B cell (primary cell): Measurements from ENCODE around the gene COG7. TPM values are rescaled to one million over a fixed set of nuclear protein-coding genes. Genes with fewer than 3 reads are reported as not detected.
A peak's percentile ranks its signal among the peaks of the same experiment; 100 is the strongest.

Experiments used
- ATAC-seq: fragments of 200-7000 bp; cut with Tn5 transposase; one replicate; pipeline ENCODE4 v1.10.0; 2021; ENCODE audit warnings: low read depth, mild to moderate bottlenecking, moderate number of reproducible peaks, moderate library complexity
- CTCF ChIA-PET: fragments of 350-600 bp; sonication (Branson Sonifier 250); formaldehyde crosslinking; loops from one replicate; lab custom pipeline; 2021; ENCODE audit warnings: antibody characterized with exemption, inconsistent platforms; lab: Charles Lee
- POLR2A ChIA-PET: fragments of 350-600 bp; sonication (Branson Sonifier 250); formaldehyde crosslinking; loops from one replicate; lab custom pipeline; 2021; ENCODE audit warnings: antibody characterized with exemption; lab: Charles Lee
- DNase-seq: peaks from one replicate; pipeline ENCODE4 v3.0.0; 2013
- H2AFZ ChIP-seq: 2 replicates; pipeline ENCODE4 v1.6.1; 2012; ENCODE audit warnings: mild to moderate bottlenecking, low read depth, low read length; ENCODE audit not compliant: insufficient read depth, poor library complexity, severe bottlenecking
- H3K27ac ChIP-seq, 2 donors: 1 replicate in 1 of 2; 2 replicates in 1 of 2; pipeline ENCODE4 v1.5.1; 2012 to 2013; ENCODE audit warnings: low read length in 2 of 2, mild to moderate bottlenecking in 2 of 2, moderate library complexity in 1 of 2
- H3K27me3 ChIP-seq, 4 experiments: fragments of 200-600 bp in 1 of 4; sonication (generic) in 1 of 4; replicated peaks in 1 of 4; 1 replicate in 2 of 4; 2 replicates in 2 of 4; pipeline versions ENCODE4 v1.6.1 to v1.7.0; 2013 to 2016; ENCODE audit warnings: low read length in 3 of 4, mild to moderate bottlenecking in 2 of 4, mixed read lengths in 1 of 4, moderate library complexity in 1 of 4; ENCODE audit not compliant: insufficient read depth in 4 of 4, control insufficient read depth in 3 of 4; ENCODE audit errors: control extremely low read depth in 1 of 4
- H3K36me3 ChIP-seq, 2 experiments: replicated peaks in 1 of 2; 1 replicate in 1 of 2; 2 replicates in 1 of 2; pipeline versions ENCODE4 v1.6.1 to v1.7.1; 2013; ENCODE audit warnings: low read length in 1 of 2; ENCODE audit not compliant: insufficient read depth in 2 of 2, control insufficient read depth in 1 of 2; ENCODE audit errors: control extremely low read depth in 1 of 2, extremely low read depth in 1 of 2
- H3K4me1 ChIP-seq, 2 donors: fragments of 200-600 bp in 1 of 2; sonication (generic) in 1 of 2; 1 replicate in 1 of 2; 2 replicates in 1 of 2; pipeline versions ENCODE4 v1.5.1 to v1.6.1; 2013 to 2017; ENCODE audit warnings: low read length in 2 of 2; ENCODE audit not compliant: control insufficient read depth in 2 of 2, insufficient read depth in 2 of 2
- H3K4me2 ChIP-seq: replicated peaks from 2 replicates; pipeline ENCODE3; 2012; ENCODE audit warnings: mild to moderate bottlenecking, low read depth, low read length; ENCODE audit not compliant: poor library complexity, severe bottlenecking
- H3K4me3 ChIP-seq, 5 experiments: fragments of 200-600 bp in 1 of 5; sonication (generic) in 1 of 5; 1 replicate in 3 of 5; 2 replicates in 2 of 5; pipeline versions ENCODE4 v1.5.1 to v1.7.0; 2011 to 2016; ENCODE audit warnings: low read length in 4 of 5, mild to moderate bottlenecking in 4 of 5, low read depth in 2 of 5, control low read depth in 1 of 5, moderate library complexity in 1 of 5; ENCODE audit not compliant: insufficient read depth in 1 of 5; ENCODE audit errors: control extremely low read depth in 1 of 5, extremely low read depth in 1 of 5
- H3K79me2 ChIP-seq: fragments of 200-600 bp; sonication (generic); one replicate; pipeline ENCODE4 v1.6.0; 2016; ENCODE audit warnings: low read length; ENCODE audit not compliant: control insufficient read depth, insufficient read depth
- H3K9ac ChIP-seq: fragments of 200-600 bp; sonication (generic); 2 replicates; pipeline ENCODE4 v1.6.1; 2017; ENCODE audit warnings: mild to moderate bottlenecking, low read length, moderate library complexity
- H3K9me3 ChIP-seq, 3 donors: one replicate each; pipeline versions ENCODE4 v1.6.1 to v1.7.1; 2013; ENCODE audit warnings: low read length in 2 of 3; ENCODE audit not compliant: control insufficient read depth in 2 of 3, insufficient read depth in 1 of 3; ENCODE audit errors: control extremely low read depth in 1 of 3
- H4K20me1 ChIP-seq: 2 replicates; pipeline ENCODE4 v1.6.0; 2012; ENCODE audit warnings: mild to moderate bottlenecking, low read length; ENCODE audit not compliant: insufficient read depth, control insufficient read depth, poor library complexity, severe bottlenecking
- H3K27ac Mint-ChIP-seq: one replicate; pipeline ENCODE4 v1.8.0; 2021; ENCODE audit warnings: mixed read lengths
- H3K27me3 Mint-ChIP-seq: one replicate; pipeline ENCODE4 v1.8.0; 2021; ENCODE audit warnings: mixed read lengths
- H3K4me1 Mint-ChIP-seq: one replicate; pipeline ENCODE4 v1.8.0; 2021; ENCODE audit warnings: mixed read lengths
- H3K4me3 Mint-ChIP-seq: one replicate; pipeline ENCODE4 v1.8.0; 2021; ENCODE audit warnings: mixed read lengths
- H3K9me3 Mint-ChIP-seq: one replicate; pipeline ENCODE4 v1.8.0; 2022; ENCODE audit warnings: mixed read lengths; ENCODE audit not compliant: insufficient read depth
- CTCF ChIP-seq: fragments of 200-600 bp; IDR thresholded peaks from one replicate; pipeline ENCODE4 v1.8.0; 2022; ENCODE audit warnings: antibody characterized with exemption, mild to moderate bottlenecking
- EZH2 ChIP-seq: IDR thresholded peaks from 2 replicates; pipeline ENCODE4 v1.6.1; 2012; ENCODE audit warnings: borderline replicate concordance, low read depth, mild to moderate bottlenecking, moderate library complexity, low read length; ENCODE audit not compliant: insufficient read depth, poor library complexity, severe bottlenecking
- WGBS: methylation state at CpG from one replicate; pipeline ENCODE4 v1.1.5; 2013; ENCODE audit warnings: missing lambda C conversion rate; ENCODE audit not compliant: insufficient coverage; 5-methylcytosine and 5-hydroxymethylcytosine counted together
- intact Hi-C: fragments of 100-400 bp; cut with micrococcal nuclease; formaldehyde crosslinking; loops from one replicate; pipeline ENCODE4 v1.10.0; 2022
- polyA plus RNA-seq: library from polyadenylated mRNA; depleted of rRNA; stranded (reverse); fragments of >200 nt; gene quantifications from 2 replicates; pipeline ENCODE4 v1.2.3, GENCODE V29; 2012
- total RNA-seq, 2 donors: library from RNA; stranded (reverse); fragments of 120-200 nt in 1 of 2; gene quantifications; 1 replicate in 1 of 2; 2 replicates in 1 of 2; pipeline versions ENCODE4 v1.2.3 to v1.2.4, GENCODE V29; 2013 to 2022

The COG7 gene
- total and polyA plus RNA-seq, 2 donors (not counting 1 experiment from before 2014, with no cell fraction given): 21.3 to 37.8 TPM

GRCh38 chr16:23434380-23434779 is 18.6 kb downstream of the COG7 start:
- H4K20me1 ChIP-seq: no peaks in the 10 kb centered on the region
- DNase-seq (peak; percentile 77), ATAC-seq (peak; percentile 36)
- CTCF ChIA-PET: interaction anchor here (0.7 to 7.7 kb wide), 25 partner anchors 8 to 1879 kb away, joined by 3 to 118 read pairs (median 5); partner anchors contain the start of genes COG7, GGA2, SCNN1B and SCNN1G
- no peak overlapping the region for H3K27ac ChIP-seq
- TF ChIP-seq EZH2 (no peak), CTCF (peak; percentile 94)
- peaks cover 4 to 34% of the 10 kb centered on the region in 2 experiments for H3K36me3 ChIP-seq
- H3K79me2 ChIP-seq: no peaks in the 10 kb centered on the region
- intact Hi-C loops: loop anchor here (2.0 to 10.0 kb wide), 4 partner anchors 18 to 1880 kb away; partner anchors contain the start of gene COG7
- Mint-ChIP-seq H3K27me3 (no peaks in the 10 kb centered on the region), H3K4me1 (peaks cover 3% of the 10 kb centered on the region), H3K9me3 (no peaks in the 10 kb centered on the region), H3K4me3 (no peak overlapping the region), H3K27ac (no peak overlapping the region)
- H2AFZ ChIP-seq: no peak overlapping the region
- no peak overlapping the region for H3K4me2 ChIP-seq
- no peaks in the 10 kb centered on the region for H3K27me3 ChIP-seq
- 44% methylated on average over 1 of the region's 6 CpGs for WGBS
- H3K9ac ChIP-seq: no peak overlapping the region
- H3K4me1 ChIP-seq: no peaks in the 10 kb centered on the region
- POLR2A ChIA-PET: no interaction called here
- no peaks in the 10 kb centered on the region for H3K9me3 ChIP-seq
- no peak overlapping the region for H3K4me3 ChIP-seq

DNA sequence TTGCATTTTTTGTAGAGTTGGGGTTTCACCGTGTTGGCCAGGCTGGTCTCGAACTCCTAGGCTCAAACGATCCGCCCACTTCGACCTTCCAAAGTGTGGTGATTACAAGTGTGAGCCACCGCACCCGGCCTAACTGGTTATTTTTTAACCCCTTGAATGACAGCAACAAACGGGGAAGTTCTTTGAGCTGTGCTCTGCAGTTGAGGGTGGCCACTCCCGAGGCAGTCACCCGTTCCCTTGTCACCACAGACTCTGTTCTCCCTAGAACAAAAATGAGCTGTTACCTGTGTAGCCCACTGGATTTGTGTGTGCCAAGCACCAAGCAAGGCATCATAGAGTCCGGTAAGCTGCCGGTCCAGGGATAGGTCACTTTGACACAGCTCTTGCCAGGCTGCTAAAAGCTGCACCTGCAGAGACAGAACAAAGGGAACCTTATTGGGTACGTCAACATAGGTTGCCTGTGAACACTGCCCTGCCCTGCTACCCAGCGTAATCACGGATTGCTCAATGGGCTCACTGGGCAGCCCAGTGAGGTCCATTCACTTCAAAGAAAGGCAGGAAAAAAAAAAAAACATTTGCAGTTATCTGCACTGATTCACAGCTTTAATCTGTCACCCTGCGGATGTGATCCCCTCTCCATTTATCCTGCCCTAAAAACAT is 19.6 kb downstream of the COG7 start:
- no peaks in the 10 kb centered on the region for H3K9me3 ChIP-seq
- Mint-ChIP-seq H3K4me3 (no peak overlapping the region), H3K27ac (no peak overlapping the region), H3K4me1 (peaks cover 3% of the 10 kb centered on the region), H3K9me3 (no peaks in the 10 kb centered on the region), H3K27me3 (no peaks in the 10 kb centered on the region)
- no peaks in the 10 kb centered on the region for H4K20me1 ChIP-seq
- no peak overlapping the region for H3K9ac ChIP-seq
- no peak for ATAC-seq
- H3K27ac ChIP-seq: no peak overlapping the region
- whole genome bisulfite sequencing: 96% methylated on average over 15 of the region's 16 CpGs
- ChIA-PET CTCF (interaction anchor here (0.6 to 7.7 kb wide), 16 partner anchors 8 to 1878 kb away, joined by 3 to 118 read pairs (median 4); partner anchors contain the start of genes COG7 and SCNN1G), POLR2A (no interaction called here)
- H3K36me3 ChIP-seq: peaks cover 4 to 30% of the 10 kb centered on the region in 2 experiments
- no peak overlapping the region for H3K4me3 ChIP-seq
- H3K79me2 ChIP-seq: no peaks in the 10 kb centered on the region
- no peak for DNase-seq
- intact Hi-C loops: loop anchor here (10.0 kb wide), 3 partner anchors 1729 to 1879 kb away; no protein-coding TSS in a partner anchor
- H3K4me2 ChIP-seq: no peak overlapping the region
- no peak overlapping the region for H2AFZ ChIP-seq
- no peak for TF ChIP-seq EZH2
- TF ChIP-seq CTCF: no peak
- H3K4me1 ChIP-seq: no peaks in the 10 kb centered on the region
- no peaks in the 10 kb centered on the region for H3K27me3 ChIP-seq
